Gastroesophageal sphincter (tissue), 3 donors: ENCODE measurements around the gene PGK1.

Source experiments
- CTCF ChIP-seq, 4 experiments: fragments of 200-600 bp in 2 of 4; fragments of 450-650 bp in 2 of 4; sonication (generic) in 1 of 4; IDR thresholded peaks; one replicate each; pipeline ENCODE4 v1.5.1; 2017 to 2019; ENCODE audit warnings: antibody characterized with exemption in 4 of 4, mild to moderate bottlenecking in 2 of 4, moderate library complexity in 2 of 4
- EP300 ChIP-seq: sonication (generic); formaldehyde crosslinking; IDR thresholded peaks from one replicate; pipeline ENCODE4 v1.6.1; 2017; ENCODE audit warnings: antibody characterized with exemption, mild to moderate bottlenecking
- POLR2A ChIP-seq, 2 donors: fragments of 450-650 bp; IDR thresholded peaks; one replicate each; pipeline ENCODE4 v1.6.1; 2017; ENCODE audit warnings: antibody characterized with exemption in 2 of 2, mild to moderate bottlenecking in 2 of 2, moderate library complexity in 1 of 2
- POLR2AphosphoS5 ChIP-seq: sonication (generic); formaldehyde crosslinking; IDR thresholded peaks from one replicate; pipeline ENCODE4 v1.6.1; 2017; ENCODE audit warnings: antibody characterized with exemption

- no peak for TF ChIP-seq CTCF (IDR thresholded peaks at IDR 0.05)
- peak; percentile 93 to 94 for TF ChIP-seq POLR2A (IDR thresholded peaks at IDR 0.05)
- TF ChIP-seq EP300 = no peak
- TF ChIP-seq POLR2AphosphoS5 = peak; percentile 97
Measured at GRCh38 chrX:78103623-78104446, at the start of gene PGK1.
